ENCODE measurements around the gene ABHD1. TPM values are rescaled to one million over a fixed set of nuclear protein-coding genes. Genes with fewer than 3 reads are reported as not detected.

Gene ABHD1
- total and polyA plus RNA-seq, 2 experiments from 2014 or later, result 0.38 to 0.55 TPM

DNA sequence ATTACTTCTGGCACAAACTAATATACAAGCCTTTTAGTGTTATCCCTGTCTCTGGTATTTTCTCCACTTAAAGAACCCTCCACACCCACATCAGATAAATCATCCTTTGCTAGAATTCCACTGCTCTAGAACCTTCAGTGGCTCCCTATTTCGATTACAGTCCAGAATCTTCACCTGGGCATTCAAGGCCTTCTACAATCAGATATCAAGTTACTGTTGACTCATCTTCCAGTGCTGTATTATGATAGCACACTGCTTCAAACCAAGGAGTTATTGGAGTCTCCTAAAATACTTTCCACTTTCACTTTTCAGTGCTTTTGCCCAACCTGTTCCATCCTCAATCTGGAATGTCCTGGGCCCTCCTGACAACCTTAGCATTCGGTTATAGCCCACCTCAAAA is 8.1 kb upstream of the ABHD1 start:
- H3K27me3 Mint-ChIP-seq (ENCODE audit: insufficient read depth, low read depth, poor library complexity), result peaks cover 32% of the 10 kb centered on the region
- H3K9me2 ChIP-seq (ENCODE audit: insufficient read depth), result no peaks in the 10 kb centered on the region
- ATAC-seq, result no peak

More for the DNA sequence above, 8.1 kb upstream of the ABHD1 start:
- Mint-ChIP-seq H3K36me3 (ENCODE audit: low read depth) (no peaks in the 10 kb centered on the region), H3K4me3 (no peak overlapping the region), H3K4me1 (peaks cover 12% of the 10 kb centered on the region), H3K9me3 (no peaks in the 10 kb centered on the region; the same call in 2 of the 3 replicates), H3K27ac (no peak overlapping the region)
- Histone ChIP-seq H4K20me1 (replicated peaks; ENCODE audit: insufficient read depth) (no peaks in the 10 kb centered on the region), H3K79me2 (replicated peaks; ENCODE audit: insufficient read depth) (no peaks in the 10 kb centered on the region), H2AFZ (no peak overlapping the region), H3K4me3 (no peak overlapping the region), H3K36me3 (ENCODE audit: insufficient read depth) (no peaks in the 10 kb centered on the region), H3K27me3 (ENCODE audit: insufficient read depth) (peaks cover 37% of the 10 kb centered on the region), H3F3A (replicated peaks; ENCODE audit: low read depth) (peaks cover 9% of the 10 kb centered on the region; the same call in 1 of the 2 replicates), H3K4me1 (ENCODE audit: insufficient read depth) (peaks cover 11% of the 10 kb centered on the region), H3K27ac (ENCODE audit: low read depth) (no peak overlapping the region), H3K4me2 (no peak overlapping the region)
- TF ChIP-seq, protein P1, sequence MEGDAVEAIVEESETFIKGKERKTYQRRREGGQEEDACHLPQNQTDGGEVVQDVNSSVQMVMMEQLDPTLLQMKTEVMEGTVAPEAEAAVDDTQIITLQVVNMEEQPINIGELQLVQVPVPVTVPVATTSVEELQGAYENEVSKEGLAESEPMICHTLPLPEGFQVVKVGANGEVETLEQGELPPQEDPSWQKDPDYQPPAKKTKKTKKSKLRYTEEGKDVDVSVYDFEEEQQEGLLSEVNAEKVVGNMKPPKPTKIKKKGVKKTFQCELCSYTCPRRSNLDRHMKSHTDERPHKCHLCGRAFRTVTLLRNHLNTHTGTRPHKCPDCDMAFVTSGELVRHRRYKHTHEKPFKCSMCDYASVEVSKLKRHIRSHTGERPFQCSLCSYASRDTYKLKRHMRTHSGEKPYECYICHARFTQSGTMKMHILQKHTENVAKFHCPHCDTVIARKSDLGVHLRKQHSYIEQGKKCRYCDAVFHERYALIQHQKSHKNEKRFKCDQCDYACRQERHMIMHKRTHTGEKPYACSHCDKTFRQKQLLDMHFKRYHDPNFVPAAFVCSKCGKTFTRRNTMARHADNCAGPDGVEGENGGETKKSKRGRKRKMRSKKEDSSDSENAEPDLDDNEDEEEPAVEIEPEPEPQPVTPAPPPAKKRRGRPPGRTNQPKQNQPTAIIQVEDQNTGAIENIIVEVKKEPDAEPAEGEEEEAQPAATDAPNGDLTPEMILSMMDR (conservative IDR thresholded peaks at IDR 0.05; ENCODE audit: low read depth in 2 of 2), result no peak
- TF ChIP-seq, protein P2, sequence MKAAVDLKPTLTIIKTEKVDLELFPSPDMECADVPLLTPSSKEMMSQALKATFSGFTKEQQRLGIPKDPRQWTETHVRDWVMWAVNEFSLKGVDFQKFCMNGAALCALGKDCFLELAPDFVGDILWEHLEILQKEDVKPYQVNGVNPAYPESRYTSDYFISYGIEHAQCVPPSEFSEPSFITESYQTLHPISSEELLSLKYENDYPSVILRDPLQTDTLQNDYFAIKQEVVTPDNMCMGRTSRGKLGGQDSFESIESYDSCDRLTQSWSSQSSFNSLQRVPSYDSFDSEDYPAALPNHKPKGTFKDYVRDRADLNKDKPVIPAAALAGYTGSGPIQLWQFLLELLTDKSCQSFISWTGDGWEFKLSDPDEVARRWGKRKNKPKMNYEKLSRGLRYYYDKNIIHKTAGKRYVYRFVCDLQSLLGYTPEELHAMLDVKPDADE (IDR thresholded peaks at IDR 0.05), result no peak
- TF ChIP-seq, protein P3, sequence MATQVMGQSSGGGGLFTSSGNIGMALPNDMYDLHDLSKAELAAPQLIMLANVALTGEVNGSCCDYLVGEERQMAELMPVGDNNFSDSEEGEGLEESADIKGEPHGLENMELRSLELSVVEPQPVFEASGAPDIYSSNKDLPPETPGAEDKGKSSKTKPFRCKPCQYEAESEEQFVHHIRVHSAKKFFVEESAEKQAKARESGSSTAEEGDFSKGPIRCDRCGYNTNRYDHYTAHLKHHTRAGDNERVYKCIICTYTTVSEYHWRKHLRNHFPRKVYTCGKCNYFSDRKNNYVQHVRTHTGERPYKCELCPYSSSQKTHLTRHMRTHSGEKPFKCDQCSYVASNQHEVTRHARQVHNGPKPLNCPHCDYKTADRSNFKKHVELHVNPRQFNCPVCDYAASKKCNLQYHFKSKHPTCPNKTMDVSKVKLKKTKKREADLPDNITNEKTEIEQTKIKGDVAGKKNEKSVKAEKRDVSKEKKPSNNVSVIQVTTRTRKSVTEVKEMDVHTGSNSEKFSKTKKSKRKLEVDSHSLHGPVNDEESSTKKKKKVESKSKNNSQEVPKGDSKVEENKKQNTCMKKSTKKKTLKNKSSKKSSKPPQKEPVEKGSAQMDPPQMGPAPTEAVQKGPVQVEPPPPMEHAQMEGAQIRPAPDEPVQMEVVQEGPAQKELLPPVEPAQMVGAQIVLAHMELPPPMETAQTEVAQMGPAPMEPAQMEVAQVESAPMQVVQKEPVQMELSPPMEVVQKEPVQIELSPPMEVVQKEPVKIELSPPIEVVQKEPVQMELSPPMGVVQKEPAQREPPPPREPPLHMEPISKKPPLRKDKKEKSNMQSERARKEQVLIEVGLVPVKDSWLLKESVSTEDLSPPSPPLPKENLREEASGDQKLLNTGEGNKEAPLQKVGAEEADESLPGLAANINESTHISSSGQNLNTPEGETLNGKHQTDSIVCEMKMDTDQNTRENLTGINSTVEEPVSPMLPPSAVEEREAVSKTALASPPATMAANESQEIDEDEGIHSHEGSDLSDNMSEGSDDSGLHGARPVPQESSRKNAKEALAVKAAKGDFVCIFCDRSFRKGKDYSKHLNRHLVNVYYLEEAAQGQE (IDR thresholded peaks at IDR 0.05; ENCODE audit: unreplicated experiment), result no peak
- no peak for TF ChIP-seq POLR2AphosphoS5 (IDR thresholded peaks at IDR 0.05; ENCODE audit: low read depth)
- TF ChIP-seq ZNF114 (CRISPR knock-in tag; IDR thresholded peaks at IDR 0.05), result no peak
- TF ChIP-seq NANOG (IDR thresholded peaks at IDR 0.05; ENCODE audit: borderline replicate concordance), result no peak
- no peak for TF ChIP-seq EZH2phosphoT487 (IDR thresholded peaks at IDR 0.05; ENCODE audit: unreplicated experiment)
- TF ChIP-seq STAT1 (IDR thresholded peaks at IDR 0.05; ENCODE audit: unreplicated experiment), result no peak
- no peak for TF ChIP-seq ZNF331 (CRISPR knock-in tag; IDR thresholded peaks at IDR 0.05; ENCODE audit: low read depth)
- TF ChIP-seq, protein P4, sequence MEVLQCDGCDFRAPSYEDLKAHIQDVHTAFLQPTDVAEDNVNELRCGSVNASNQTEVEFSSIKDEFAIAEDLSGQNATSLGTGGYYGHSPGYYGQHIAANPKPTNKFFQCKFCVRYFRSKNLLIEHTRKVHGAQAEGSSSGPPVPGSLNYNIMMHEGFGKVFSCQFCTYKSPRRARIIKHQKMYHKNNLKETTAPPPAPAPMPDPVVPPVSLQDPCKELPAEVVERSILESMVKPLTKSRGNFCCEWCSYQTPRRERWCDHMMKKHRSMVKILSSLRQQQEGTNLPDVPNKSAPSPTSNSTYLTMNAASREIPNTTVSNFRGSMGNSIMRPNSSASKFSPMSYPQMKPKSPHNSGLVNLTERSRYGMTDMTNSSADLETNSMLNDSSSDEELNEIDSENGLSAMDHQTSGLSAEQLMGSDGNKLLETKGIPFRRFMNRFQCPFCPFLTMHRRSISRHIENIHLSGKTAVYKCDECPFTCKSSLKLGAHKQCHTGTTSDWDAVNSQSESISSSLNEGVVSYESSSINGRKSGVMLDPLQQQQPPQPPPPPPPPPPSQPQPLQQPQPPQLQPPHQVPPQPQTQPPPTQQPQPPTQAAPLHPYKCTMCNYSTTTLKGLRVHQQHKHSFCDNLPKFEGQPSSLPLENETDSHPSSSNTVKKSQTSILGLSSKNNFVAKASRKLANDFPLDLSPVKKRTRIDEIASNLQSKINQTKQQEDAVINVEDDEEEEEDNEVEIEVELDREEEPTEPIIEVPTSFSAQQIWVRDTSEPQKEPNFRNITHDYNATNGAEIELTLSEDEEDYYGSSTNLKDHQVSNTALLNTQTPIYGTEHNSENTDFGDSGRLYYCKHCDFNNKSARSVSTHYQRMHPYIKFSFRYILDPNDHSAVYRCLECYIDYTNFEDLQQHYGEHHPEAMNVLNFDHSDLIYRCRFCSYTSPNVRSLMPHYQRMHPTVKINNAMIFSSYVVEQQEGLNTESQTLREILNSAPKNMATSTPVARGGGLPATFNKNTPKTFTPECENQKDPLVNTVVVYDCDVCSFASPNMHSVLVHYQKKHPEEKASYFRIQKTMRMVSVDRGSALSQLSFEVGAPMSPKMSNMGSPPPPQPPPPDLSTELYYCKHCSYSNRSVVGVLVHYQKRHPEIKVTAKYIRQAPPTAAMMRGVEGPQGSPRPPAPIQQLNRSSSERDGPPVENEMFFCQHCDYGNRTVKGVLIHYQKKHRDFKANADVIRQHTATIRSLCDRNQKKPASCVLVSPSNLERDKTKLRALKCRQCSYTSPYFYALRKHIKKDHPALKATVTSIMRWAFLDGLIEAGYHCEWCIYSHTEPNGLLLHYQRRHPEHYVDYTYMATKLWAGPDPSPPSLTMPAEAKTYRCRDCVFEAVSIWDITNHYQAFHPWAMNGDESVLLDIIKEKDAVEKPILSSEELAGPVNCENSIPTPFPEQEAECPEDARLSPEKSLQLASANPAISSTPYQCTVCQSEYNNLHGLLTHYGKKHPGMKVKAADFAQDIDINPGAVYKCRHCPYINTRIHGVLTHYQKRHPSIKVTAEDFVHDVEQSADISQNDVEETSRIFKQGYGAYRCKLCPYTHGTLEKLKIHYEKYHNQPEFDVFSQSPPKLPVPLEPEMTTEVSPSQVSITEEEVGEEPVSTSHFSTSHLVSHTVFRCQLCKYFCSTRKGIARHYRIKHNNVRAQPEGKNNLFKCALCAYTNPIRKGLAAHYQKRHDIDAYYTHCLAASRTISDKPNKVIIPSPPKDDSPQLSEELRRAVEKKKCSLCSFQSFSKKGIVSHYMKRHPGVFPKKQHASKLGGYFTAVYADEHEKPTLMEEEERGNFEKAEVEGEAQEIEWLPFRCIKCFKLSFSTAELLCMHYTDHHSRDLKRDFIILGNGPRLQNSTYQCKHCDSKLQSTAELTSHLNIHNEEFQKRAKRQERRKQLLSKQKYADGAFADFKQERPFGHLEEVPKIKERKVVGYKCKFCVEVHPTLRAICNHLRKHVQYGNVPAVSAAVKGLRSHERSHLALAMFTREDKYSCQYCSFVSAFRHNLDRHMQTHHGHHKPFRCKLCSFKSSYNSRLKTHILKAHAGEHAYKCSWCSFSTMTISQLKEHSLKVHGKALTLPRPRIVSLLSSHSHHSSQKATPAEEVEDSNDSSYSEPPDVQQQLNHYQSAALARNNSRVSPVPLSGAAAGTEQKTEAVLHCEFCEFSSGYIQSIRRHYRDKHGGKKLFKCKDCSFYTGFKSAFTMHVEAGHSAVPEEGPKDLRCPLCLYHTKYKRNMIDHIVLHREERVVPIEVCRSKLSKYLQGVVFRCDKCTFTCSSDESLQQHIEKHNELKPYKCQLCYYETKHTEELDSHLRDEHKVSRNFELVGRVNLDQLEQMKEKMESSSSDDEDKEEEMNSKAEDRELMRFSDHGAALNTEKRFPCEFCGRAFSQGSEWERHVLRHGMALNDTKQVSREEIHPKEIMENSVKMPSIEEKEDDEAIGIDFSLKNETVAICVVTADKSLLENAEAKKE (CRISPR knock-in tag; IDR thresholded peaks at IDR 0.05), result no peak
- no peak for TF ChIP-seq JUNB (IDR thresholded peaks at IDR 0.05; ENCODE audit: unreplicated experiment)
- TF ChIP-seq EZH2 (IDR thresholded peaks at IDR 0.05; ENCODE audit: low read depth, unreplicated experiment), result no peak
- TF ChIP-seq CREB1 (CRISPR knock-in tag; IDR thresholded peaks at IDR 0.05; ENCODE audit: low read depth), result no peak
- DNase-seq (ENCODE audit: low spot score), result no peak

Data from GM23338 (cell line).